Heart right ventricle (tissue), 16 donors: Measurements from ENCODE around the gene FBXO34. TPM values are rescaled to one million over a fixed set of nuclear protein-coding genes. Genes with fewer than 3 reads are reported as not detected.

Source experiments
- ATAC-seq, 8 donors: fragments of 200-7000 bp; cut with Tn5 transposase; one replicate each; pipeline ENCODE4 v1.9.1; 2020; ENCODE audit warnings: mild to moderate bottlenecking in 8 of 8, moderate library complexity in 8 of 8, moderate number of reproducible peaks in 1 of 8
- DNase-seq, 2 donors: peaks; one replicate each; pipeline ENCODE4 v3.0.0-alpha.2; 2020
- H3K27ac ChIP-seq, 10 donors: fragments of 200-600 bp; sonication (generic) in 2 of 10; one replicate each; pipeline versions ENCODE4 v1.5.0 to v1.8.0; 2020 to 2022; ENCODE audit warnings: mild to moderate bottlenecking in 3 of 10
- H3K27me3 ChIP-seq, 7 donors: fragments of 200-600 bp; one replicate each; pipeline ENCODE4 v1.8.0; 2021 to 2022; ENCODE audit warnings: mild to moderate bottlenecking in 2 of 7
- H3K36me3 ChIP-seq, 9 donors: fragments of 200-600 bp; sonication (generic) in 1 of 9; one replicate each; pipeline versions ENCODE4 v1.5.0 to v1.8.0; 2020 to 2022; ENCODE audit warnings: mild to moderate bottlenecking in 2 of 9
- H3K4me1 ChIP-seq, 9 donors: fragments of 200-600 bp; sonication (generic) in 1 of 9; one replicate each; pipeline versions ENCODE4 v1.5.0 to v1.8.0; 2020 to 2022; ENCODE audit warnings: mild to moderate bottlenecking in 4 of 9
- H3K4me3 ChIP-seq, 10 donors: fragments of 200-600 bp; sonication (generic) in 2 of 10; one replicate each; pipeline versions ENCODE4 v1.5.0 to v1.8.0; 2020 to 2022; ENCODE audit warnings: mild to moderate bottlenecking in 7 of 10, moderate library complexity in 2 of 10
- H3K9me3 ChIP-seq, 11 donors: fragments of 200-600 bp in 10 of 11; sonication (generic) in 2 of 11; one replicate each; pipeline versions ENCODE4 v1.5.0 to v1.8.0; 2013 to 2022; ENCODE audit warnings: mild to moderate bottlenecking in 2 of 11, control low read depth in 1 of 11, moderate library complexity in 1 of 11
- CTCF ChIP-seq, 9 donors: fragments of 200-600 bp; sonication (generic) in 2 of 9; IDR thresholded peaks; one replicate each; pipeline versions ENCODE4 v1.5.0 to v1.8.0; 2021 to 2022; ENCODE audit warnings: antibody characterized with exemption in 9 of 9, mild to moderate bottlenecking in 5 of 9, moderate library complexity in 1 of 9
- WGBS, 2 donors: extraction: QIAGEN DNeasy Blood & Tissue Kit; methylation state at CpG; one replicate each; pipeline ENCODE4 v1.1.7; 2013; ENCODE audit warnings: inconsistent platforms in 1 of 2; 5-methylcytosine and 5-hydroxymethylcytosine counted together
- intact Hi-C, 10 donors: fragments of 100-400 bp; cut with DNase I; formaldehyde crosslinking; loops; one replicate each; pipeline versions ENCODE4 v1.11.1 to v1.14.2; 2022
- polyA plus RNA-seq, 2 donors: library from polyadenylated mRNA; stranded (reverse); fragments of 200-250 nt; gene quantifications; one replicate each; pipeline ENCODE4 v1.2.3, GENCODE V29; 2013
- total RNA-seq, 10 donors: library from RNA; stranded (reverse); fragmentation: NEBNext Ultra II Directional in 3 of 10; extraction: Animal tissue kit (Norgen Biotek cat#: 25700) in 3 of 10; gene quantifications; one replicate each; pipeline versions ENCODE4 v1.2.1 to v1.2.4, GENCODE V29; 2021 to 2023
- donor health status: Arrhythmogenic right ventricular cardiomyopathy.
- donor health status: ischemic (EF 13 %, LVEDD 7.1; RV severe dilation, severe dysfunction).
- donor health status: healthy with polysubstance abuse.
- donor health status: DM: no; HTN: yes; CAD: no.
- donor health status: DM: no; HTN: no; CAD: no.
- donor health status: ischemic (EF 25% LVEDD 6.9; RV normal size, moderate dysfunction).
- donor health status: ischemic (EF 25% LVEDD 5.7; RV mildly dilated, moderate dysfunction).
- donor health status: healthy.
- donor health status: DM: yes; HTN: yes; CAD: no.
- donor health status: Ischemic cardiomyopathy.
- donor health status: ischemic (EF 35%, LVEDD 5.7; RV mildly dilated, moderate dysfunction).
- donor health status: nonischemic (EF 11% LVEDD 7.7; RV severe dilation, severe dysfunction).
- donor health status: DM: yes; HTN: yes; CAD: no.
- donor health status: PGD.
- donor health status: ischemic (EF 29% LVEDD 5.4; RV normal size, mild dysfunction).
- donor health status: nonischemic (EF 23%, LVEDD 6.1; RV moderate dilation, normal function).

FBXO34 gene
- total and polyA plus RNA-seq, 12 donors, result 8.9 to 26.2 (median 20.8) TPM

GRCh38 chr14:55374771-55375170 lies 103.5 kb downstream of the FBXO34 start:
- Histone ChIP-seq H3K9me3 (no peaks in the 10 kb centered on the region), H3K4me1 (peaks cover 0 to 9% (median 0%) of the 10 kb centered on the region in 9 donors), H3K36me3 (peaks cover 0 to 96% (median 41%) of the 10 kb centered on the region in 9 donors), H3K27me3 (no peaks in the 10 kb centered on the region), H3K4me3 (no peak overlapping the region), H3K27ac (no peak overlapping the region)
- ATAC-seq, result no peak
- 96 to 98% methylated on average over 4 of the region's 4 CpGs for WGBS, 2 donors
- intact Hi-C loops, result no loop called here
- TF ChIP-seq CTCF (IDR thresholded peaks at IDR 0.05), result no peak
- DNase-seq, result no peak

- Histone ChIP-seq H3K27ac (no peak overlapping the region), H3K4me1 (peaks cover 0 to 9% (median 0%) of the 10 kb centered on the region in 9 donors), H3K9me3 (no peaks in the 10 kb centered on the region), H3K4me3 (no peak overlapping the region), H3K36me3 (peaks cover 0 to 99% (median 64%) of the 10 kb centered on the region in 9 donors), H3K27me3 (no peaks in the 10 kb centered on the region)
- no peak for TF ChIP-seq CTCF (IDR thresholded peaks at IDR 0.05)
- 89 to 97% methylated on average over 5 of the region's 5 CpGs for WGBS, 2 donors
- DNase-seq, result no peak
- ATAC-seq, result no peak
- intact Hi-C loops, result no loop called here
These were observed 106.0 kb downstream of the FBXO34 start for GRCh38 chr14:55377236-55377635.

- Histone ChIP-seq H3K4me3 (no peak overlapping the region), H3K27me3 (no peaks in the 10 kb centered on the region), H3K36me3 (peaks cover 0 to 100% (median 57%) of the 10 kb centered on the region in 9 donors), H3K9me3 (no peaks in the 10 kb centered on the region), H3K27ac (peak overlapping the region in 2 of 10 donors; percentile 59 to 76), H3K4me1 (peaks cover 0 to 32% (median 15%) of the 10 kb centered on the region in 9 donors)
- 87 to 90% methylated on average over 5 of the region's 5 CpGs for WGBS, 2 donors
- ATAC-seq, result no peak
- DNase-seq, result no peak
- TF ChIP-seq CTCF (IDR thresholded peaks at IDR 0.05), result no peak
- intact Hi-C loops, result no loop called here
These were observed 109.8 kb downstream of the FBXO34 start for GRCh38 chr14:55381040-55381439.

- Histone ChIP-seq H3K27ac (peak overlapping the region in 2 of 10 donors; percentile 59 to 76), H3K36me3 (peaks cover 0 to 100% (median 52%) of the 10 kb centered on the region in 9 donors), H3K4me3 (no peak overlapping the region), H3K4me1 (peaks cover 0 to 37% (median 15%) of the 10 kb centered on the region in 9 donors), H3K9me3 (no peaks in the 10 kb centered on the region), H3K27me3 (no peaks in the 10 kb centered on the region)
- ATAC-seq (no peak), DNase-seq (no peak)
- WGBS, 2 donors, result 96 to 98% methylated on average over 2 of the region's 2 CpGs
- intact Hi-C loops, result no loop called here
- TF ChIP-seq CTCF (IDR thresholded peaks at IDR 0.05), result no peak
These were observed 110.3 kb downstream of the FBXO34 start for GRCh38 chr14:55381561-55381960.
